Gastroesophageal sphincter (tissue), 4 donors: ENCODE measurements around the gene KIF13A. TPM values are rescaled to one million over a fixed set of nuclear protein-coding genes. Genes with fewer than 3 reads are reported as not detected.
"Not testable (repeated sequence)": the region's sequence is repeated elsewhere in the genome, so short reads cannot be mapped to it uniquely, and the experiment has no call there.

Experiments used
- ATAC-seq: fragments of 150-250 bp; one replicate; pipeline ENCODE4 v1.9.1; 2016; ENCODE audit warnings: mild to moderate bottlenecking, moderate library complexity
- H3K27ac ChIP-seq, 4 donors: fragments of 200-600 bp; sonication (generic) in 3 of 4; 1 replicate in 3 of 4; 2 replicates in 1 of 4; pipeline ENCODE4 v1.5.1; 2016 to 2019
- H3K27me3 ChIP-seq: fragments of 200-600 bp; sonication (generic); one replicate; pipeline ENCODE4 v1.5.1; 2019
- H3K36me3 ChIP-seq, 2 donors: fragments of 200-600 bp; sonication (generic); one replicate each; pipeline ENCODE4 v1.5.1; 2019; ENCODE audit warnings: control low read depth in 1 of 2
- H3K4me1 ChIP-seq, 3 donors: fragments of 200-600 bp; sonication (generic); 1 replicate in 2 of 3; 2 replicates in 1 of 3; pipeline ENCODE4 v1.5.1; 2016 to 2019; ENCODE audit warnings: control low read depth in 2 of 3
- H3K4me3 ChIP-seq, 2 donors: fragments of 200-600 bp; sonication (generic); one replicate each; pipeline ENCODE4 v1.5.1; 2019; ENCODE audit warnings: mild to moderate bottlenecking in 1 of 2, moderate library complexity in 1 of 2
- H3K9me3 ChIP-seq, 3 donors: fragments of 200-600 bp; sonication (generic); one replicate each; pipeline ENCODE4 v1.5.1; 2017 to 2019; ENCODE audit warnings: control low read depth in 2 of 3
- CTCF ChIP-seq, 4 experiments: fragments of 200-600 bp in 2 of 4; fragments of 450-650 bp in 2 of 4; sonication (generic) in 1 of 4; IDR thresholded peaks; one replicate each; pipeline ENCODE4 v1.5.1; 2017 to 2019; ENCODE audit warnings: antibody characterized with exemption in 4 of 4, mild to moderate bottlenecking in 2 of 4, moderate library complexity in 2 of 4
- EP300 ChIP-seq: sonication (generic); formaldehyde crosslinking; IDR thresholded peaks from one replicate; pipeline ENCODE4 v1.6.1; 2017; ENCODE audit warnings: antibody characterized with exemption, mild to moderate bottlenecking
- POLR2A ChIP-seq, 2 donors: fragments of 450-650 bp; IDR thresholded peaks; one replicate each; pipeline ENCODE4 v1.6.1; 2017; ENCODE audit warnings: antibody characterized with exemption in 2 of 2, mild to moderate bottlenecking in 2 of 2, moderate library complexity in 1 of 2
- POLR2AphosphoS5 ChIP-seq: sonication (generic); formaldehyde crosslinking; IDR thresholded peaks from one replicate; pipeline ENCODE4 v1.6.1; 2017; ENCODE audit warnings: antibody characterized with exemption
- WGBS, 2 donors: methylation state at CpG; one replicate each; pipeline ENCODE4 v1.1.5; 2018; ENCODE audit warnings: low coverage in 1 of 2; 5-methylcytosine and 5-hydroxymethylcytosine counted together
- total RNA-seq, 4 donors: library from RNA; depleted of rRNA; stranded (reverse); fragments of >200 nt; gene quantifications; one replicate each; pipeline ENCODE4 v1.1.0, GENCODE V29; 2016

Gene KIF13A
- total RNA-seq, 4 donors from 2014 or later: 67.7 to 98.9 (median 84.1) TPM

DNA sequence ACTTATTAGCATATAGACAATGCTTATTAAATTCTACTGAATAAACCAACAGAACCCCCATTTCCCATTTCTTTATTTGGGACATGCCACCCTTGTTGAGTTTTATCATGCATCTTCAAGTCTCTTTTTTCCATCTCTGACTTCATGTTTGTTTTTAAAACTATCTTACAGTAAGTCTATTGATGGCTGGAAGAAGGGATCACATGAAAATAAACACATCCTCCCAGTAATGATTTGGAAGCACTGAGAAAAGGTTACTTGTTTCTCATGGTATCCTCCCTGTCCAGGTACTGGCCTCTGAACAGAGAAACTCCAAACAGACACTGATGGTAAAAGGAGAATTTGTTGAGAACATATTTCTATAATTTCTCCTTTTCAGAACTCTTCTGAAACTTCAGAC lies 74.9 kb downstream of the KIF13A start:
- no peaks in the 10 kb centered on the region for H3K36me3 ChIP-seq
- TF ChIP-seq POLR2A (IDR thresholded peaks at IDR 0.05) (no peak), POLR2AphosphoS5 (no peak), EP300 (no peak)
- no peak for ATAC-seq
- no peak overlapping the region for H3K27ac ChIP-seq
- H3K4me3 ChIP-seq: no peak overlapping the region
- H3K9me3 ChIP-seq: no peaks in the 10 kb centered on the region
- H3K27me3 ChIP-seq: no peaks in the 10 kb centered on the region
- H3K4me1 ChIP-seq: peaks cover 5 to 70% (median 8%) of the 10 kb centered on the region in 3 donors

DNA sequence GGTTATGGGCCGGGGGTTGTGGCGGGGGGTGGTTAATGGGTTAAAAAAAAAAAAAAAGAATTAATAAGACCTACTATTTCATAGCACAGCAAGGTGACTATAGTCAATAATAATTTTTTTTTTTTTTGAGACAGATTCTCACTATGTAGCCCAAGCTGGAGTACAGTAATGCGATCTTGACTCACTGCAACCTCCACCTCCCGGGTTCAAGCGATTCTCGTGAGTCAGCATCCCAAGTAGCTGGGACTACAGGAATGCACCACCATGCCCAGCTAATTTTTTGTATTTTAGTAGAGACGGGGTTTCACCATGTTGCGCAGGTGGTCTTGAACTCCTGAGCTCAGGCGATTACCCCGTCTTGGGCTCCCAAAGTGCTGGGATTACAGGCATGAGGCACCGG lies 75.8 kb downstream of the KIF13A start:
- H3K36me3 ChIP-seq, H3K27me3 ChIP-seq, H3K4me3 ChIP-seq, ATAC-seq, H3K27ac ChIP-seq, H3K9me3 ChIP-seq: not testable (repeated sequence)
- H3K4me1 ChIP-seq: peaks cover 9 to 76% (median 13%) of the 10 kb centered on the region in 3 donors
- WGBS, 2 donors: 67 to 90% methylated on average over 3 to 11 of the region's 11 CpGs

- ATAC-seq: no peak
- H3K4me3 ChIP-seq: no peak overlapping the region
- H3K36me3 ChIP-seq: no peaks in the 10 kb centered on the region
- no peak overlapping the region for H3K27ac ChIP-seq
- H3K9me3 ChIP-seq: no peaks in the 10 kb centered on the region
- no peaks in the 10 kb centered on the region for H3K27me3 ChIP-seq
- WGBS, 2 donors: 50 to 62% methylated on average over 2 of the region's 2 CpGs
- H3K4me1 ChIP-seq: peaks cover 9 to 76% (median 13%) of the 10 kb centered on the region in 3 donors
- no peak for TF ChIP-seq POLR2A (IDR thresholded peaks at IDR 0.05)
- no peak for TF ChIP-seq POLR2AphosphoS5
- no peak for TF ChIP-seq EP300
- TF ChIP-seq CTCF (IDR thresholded peaks at IDR 0.05): no peak
These were observed 77.2 kb downstream of the KIF13A start for GRCh38 chr6:17910189-17910588.

- Histone ChIP-seq H3K36me3 (no peaks in the 10 kb centered on the region), H3K4me1 (peaks cover 7 to 78% (median 17%) of the 10 kb centered on the region in 3 donors), H3K4me3 (no peak overlapping the region), H3K27me3 (no peaks in the 10 kb centered on the region), H3K27ac (no peak overlapping the region), H3K9me3 (no peaks in the 10 kb centered on the region)
- 86 to 100% methylated on average over 1 to 4 of the region's 4 CpGs for WGBS, 2 donors
- ATAC-seq: no peak
- TF ChIP-seq CTCF (IDR thresholded peaks at IDR 0.05) (no peak), POLR2AphosphoS5 (no peak), EP300 (no peak), POLR2A (IDR thresholded peaks at IDR 0.05) (no peak)
These were observed 78.6 kb downstream of the KIF13A start for GRCh38 chr6:17908831-17909230.

DNA sequence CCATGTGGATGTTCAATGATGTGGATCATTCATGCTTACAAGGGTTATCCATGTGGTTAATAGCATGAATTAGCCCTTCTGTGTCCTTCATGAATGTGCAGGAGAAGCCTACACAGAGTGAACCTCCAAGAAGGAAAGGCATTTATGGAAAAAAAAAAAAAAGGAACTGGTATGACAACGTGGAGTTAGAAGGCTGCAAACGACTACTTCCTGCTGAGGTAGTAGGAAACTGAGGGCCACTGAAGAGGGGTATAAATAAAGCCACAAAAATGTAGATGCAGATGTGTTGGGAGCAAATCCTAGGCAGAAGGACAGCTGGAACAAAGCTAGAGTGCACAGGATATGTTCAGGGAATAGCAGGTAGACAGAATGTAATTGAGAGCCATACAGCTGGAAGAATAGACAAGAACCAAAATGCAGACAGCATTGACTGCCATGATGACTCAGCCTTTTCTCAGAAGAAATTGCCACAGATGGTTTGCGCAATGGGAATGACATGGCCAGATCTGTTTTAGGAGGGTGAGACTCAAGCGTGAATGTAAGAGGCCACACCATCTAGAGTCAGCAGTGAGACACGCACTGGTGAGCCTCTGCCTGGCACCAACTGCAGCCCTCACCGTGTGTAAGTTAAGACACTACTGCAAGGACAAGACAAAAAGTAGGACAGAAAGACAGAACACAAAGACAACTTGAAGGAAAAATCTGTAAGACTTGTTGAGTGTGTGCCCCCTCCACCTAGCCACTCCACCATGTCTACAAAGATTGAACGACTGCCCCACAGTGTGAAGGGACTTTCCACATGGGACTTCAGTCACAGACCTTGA lies 79.8 kb downstream of the KIF13A start:
- Histone ChIP-seq H3K27ac (peak overlapping the region in 3 of 4 donors; percentile 17 to 45 (median 44)), H3K4me1 (peaks cover 7 to 77% (median 16%) of the 10 kb centered on the region in 3 donors), H3K36me3 (no peaks in the 10 kb centered on the region), H3K4me3 (no peak overlapping the region), H3K9me3 (no peaks in the 10 kb centered on the region), H3K27me3 (no peaks in the 10 kb centered on the region)
- 47 to 61% methylated on average over 7 of the region's 7 CpGs for WGBS, 2 donors
- peak; percentile 93 for ATAC-seq
- TF ChIP-seq CTCF (IDR thresholded peaks at IDR 0.05) (peak in 1 of 4 experiments; percentile 19), EP300 (no peak), POLR2AphosphoS5 (peak; percentile 92), POLR2A (IDR thresholded peaks at IDR 0.05) (no peak)
